K562 (cell line): Measurements from ENCODE around the gene TEX50. TPM values are rescaled to one million over a fixed set of nuclear protein-coding genes. Genes with fewer than 3 reads are reported as not detected.

Experiments used
- ATAC-seq: fragments of 200-7000 bp; cut with Tn5 transposase; 3 replicates; pipeline ENCODE4 v1.9.1; 2020; ENCODE audit warnings: moderate library complexity
- BruUV-seq: library from RNA; stranded (reverse); fragments of 400-500 nt; replicated peaks from 2 replicates; lab custom pipeline; 2021; lab: Mats Ljungman, UMichigan
- CTCF ChIA-PET: fragments of 300-600 bp; formaldehyde crosslinking; extraction: SDS; loops from one replicate; lab custom pipeline; 2021; ENCODE audit warnings: low intra/inter-chr PET ratio; lab: Yijun Ruan, JAX
- POLR2A ChIA-PET: fragments of 300-600, 350-650 bp; sonication (Branson Sonifier 250); formaldehyde crosslinking; extraction: SDS; loops from one replicate; lab custom pipeline; 2021; ENCODE audit warnings: antibody characterized with exemption, inconsistent platforms; lab: Yijun Ruan, JAX
- DNase-seq, 4 experiments: peaks; one replicate each; pipeline versions ENCODE4 v3.0.0 to v3.0.0-alpha.2; 2011 to 2018; ENCODE audit warnings: low spot score in 3 of 4, mixed read lengths in 3 of 4; ENCODE audit errors: extremely low read depth in 1 of 4
- FAIRE-seq: peaks from 2 replicates; lab custom pipeline; 2011; peaks lifted over from hg19 to GRCh38; lab: Jason Lieb, UNC
- H2AFZ ChIP-seq: 2 replicates; pipeline ENCODE4 v1.6.0; 2011; ENCODE audit warnings: low read depth, low read length, control low read depth, inconsistent platforms
- H3K27ac ChIP-seq: fragments of 200-600 bp; 3 replicates; pipeline ENCODE4 v1.8.0; 2011; ENCODE audit warnings: low read depth, mild to moderate bottlenecking, control low read depth, inconsistent platforms, low read length, moderate library complexity, mixed read lengths; ENCODE audit errors: extremely low read depth
- H3K27me3 ChIP-seq, 2 experiments: fragments of 300-600 bp in 1 of 2; 2 replicates in 1 of 2; 3 replicates in 1 of 2; pipeline versions ENCODE4 v1.6.0 to v1.8.0; 2011; ENCODE audit warnings: inconsistent platforms in 2 of 2, low read length in 2 of 2, mild to moderate bottlenecking in 1 of 2, mixed read lengths in 1 of 2, moderate library complexity in 1 of 2; ENCODE audit not compliant: control insufficient read depth in 2 of 2, insufficient read depth in 2 of 2
- H3K36me3 ChIP-seq: fragments of 300-600 bp; 3 replicates; pipeline ENCODE4 v1.8.0; 2011; ENCODE audit warnings: mild to moderate bottlenecking, low read length, inconsistent platforms; ENCODE audit not compliant: control insufficient read depth, insufficient read depth
- H3K4me1 ChIP-seq, 2 experiments: fragments of 200-600 bp in 1 of 2; replicated peaks in 1 of 2; 2 replicates in 1 of 2; 3 replicates in 1 of 2; pipeline versions ENCODE4 v1.5.1 to v1.8.0; 2011; ENCODE audit warnings: inconsistent platforms in 2 of 2, low read length in 2 of 2, mild to moderate bottlenecking in 1 of 2, mixed read lengths in 1 of 2, moderate library complexity in 1 of 2; ENCODE audit not compliant: control insufficient read depth in 2 of 2, insufficient read depth in 2 of 2
- H3K4me2 ChIP-seq: 2 replicates; pipeline ENCODE4 v1.6.1; 2011; ENCODE audit warnings: low read length, control low read depth, inconsistent platforms, mixed read lengths; ENCODE audit not compliant: insufficient read depth
- H3K4me3 ChIP-seq: fragments of 200-600 bp; sonication (generic), shearing (Covaris generic); 2 replicates; pipeline ENCODE4 v1.5.1; 2016; ENCODE audit warnings: control low read depth, inconsistent platforms
- H3K79me2 ChIP-seq: fragments of 200-600 bp; 3 replicates; pipeline ENCODE4 v1.8.0; 2011; ENCODE audit warnings: low read length, inconsistent platforms; ENCODE audit not compliant: control insufficient read depth, insufficient read depth
- H3K9ac ChIP-seq, 2 experiments: 2 replicates each; pipeline versions ENCODE4 v1.6.0 to v1.6.1; 2011; ENCODE audit warnings: low read depth in 2 of 2, low read length in 2 of 2, control low read depth in 1 of 2, inconsistent platforms in 1 of 2, mild to moderate bottlenecking in 1 of 2, mixed read lengths in 1 of 2; ENCODE audit not compliant: insufficient read depth in 1 of 2
- H3K9me1 ChIP-seq: one replicate; pipeline ENCODE4 v1.6.0; 2011; ENCODE audit warnings: inconsistent platforms, mild to moderate bottlenecking, low read length, moderate library complexity; ENCODE audit not compliant: control insufficient read depth, insufficient read depth
- H3K9me3 ChIP-seq: replicated peaks from 2 replicates; pipeline ENCODE4 v1.5.1; 2011; ENCODE audit warnings: low read depth, low read length, inconsistent platforms; ENCODE audit not compliant: control insufficient read depth, insufficient read depth
- H4K20me1 ChIP-seq: replicated peaks from 2 replicates; pipeline ENCODE4 v1.6.1; 2011; ENCODE audit warnings: low read length, inconsistent platforms, mixed read lengths; ENCODE audit not compliant: control insufficient read depth, insufficient read depth
- ATF3 ChIP-seq, 2 experiments: fragments of 450-650 bp in 1 of 2; sonication (generic) in 1 of 2; formaldehyde crosslinking in 1 of 2; IDR thresholded peaks in 1 of 2; conservative IDR thresholded peaks in 1 of 2; 2 replicates each; pipeline versions ENCODE4 v1.6.1 to v1.8.1; 2016 to 2023; ENCODE audit warnings: mild to moderate bottlenecking in 2 of 2, moderate library complexity in 2 of 2, inconsistent platforms in 1 of 2, missing genetic modification reagents in 1 of 2
- ATF4 ChIP-seq: fragments of 450-650 bp; formaldehyde crosslinking; IDR thresholded peaks from 2 replicates; pipeline ENCODE4 v1.4.0; 2022; ENCODE audit warnings: mild to moderate bottlenecking, moderate library complexity
- BRD9 ChIP-seq: fragments of 450-650 bp; IDR thresholded peaks from 2 replicates; pipeline ENCODE4 v1.6.1; 2018; ENCODE audit warnings: low read depth; ENCODE audit not compliant: partially characterized antibody
- CBFB ChIP-seq: sonication (generic); formaldehyde crosslinking; IDR thresholded peaks from 2 replicates; pipeline ENCODE4 v1.4.0; 2020; ENCODE audit warnings: mild to moderate bottlenecking, missing genetic modification reagents
- CEBPB ChIP-seq: fragments of 450-650 bp; IDR thresholded peaks from 2 replicates; pipeline ENCODE4 v1.6.1; 2016; ENCODE audit warnings: missing genetic modification characterization, missing compliant biosample characterization
- CEBPG ChIP-seq, 3 experiments: fragments of 200-800 bp in 1 of 3; sonication (Bioruptor generic) in 1 of 3; sonication (generic) in 1 of 3; formaldehyde crosslinking in 1 of 3; IDR thresholded peaks in 2 of 3; conservative IDR thresholded peaks in 1 of 3; 2 replicates each; pipeline versions ENCODE4 v1.6.1 to v1.8.0; 2016 to 2022; ENCODE audit warnings: missing compliant biosample characterization in 2 of 3, missing genetic modification characterization in 2 of 3, mild to moderate bottlenecking in 1 of 3, missing genetic modification reagents in 1 of 3
- HDAC3 ChIP-seq: fragments of 450-650 bp; IDR thresholded peaks from 2 replicates; pipeline ENCODE4 v1.6.1; 2018; ENCODE audit warnings: borderline replicate concordance, mild to moderate bottlenecking, moderate library complexity; ENCODE audit not compliant: partially characterized antibody
- MAX ChIP-seq: sonication (generic); formaldehyde crosslinking; IDR thresholded peaks from 2 replicates; pipeline ENCODE4 v1.9.0; 2022; ENCODE audit warnings: mild to moderate bottlenecking, missing genetic modification reagents
- SMAD3 ChIP-seq: fragments of 450-650 bp; formaldehyde crosslinking; conservative IDR thresholded peaks from 2 replicates; pipeline ENCODE4 v1.4.0; 2020; ENCODE audit warnings: mild to moderate bottlenecking
- SRF ChIP-seq, 2 experiments: fragments of 250-450, 450-650 bp in 1 of 2; sonication (Bioruptor Pico) in 1 of 2; sonication (generic) in 1 of 2; formaldehyde crosslinking; IDR thresholded peaks; 2 replicates each; pipeline versions ENCODE4 v1.5.0 to v1.5.1; 2020 to 2022; ENCODE audit warnings: mild to moderate bottlenecking in 1 of 2, missing genetic modification reagents in 1 of 2
- THAP12 ChIP-seq: fragments of 250-450 bp; sonication (Bioruptor Pico); IDR thresholded peaks from 2 replicates; pipeline ENCODE4 v1.9.0; 2021; ENCODE audit warnings: mild to moderate bottlenecking, inconsistent platforms
- ZNF316 ChIP-seq: fragments of 450-650 bp; IDR thresholded peaks from 2 replicates; pipeline ENCODE4 v1.6.1; 2016
- ZNF75A ChIP-seq: fragments of 450-650 bp; formaldehyde crosslinking; IDR thresholded peaks from 2 replicates; pipeline ENCODE4 v1.4.0; 2020; ENCODE audit warnings: mild to moderate bottlenecking
- WGBS: fragments of 100-300 bp; shearing (Covaris generic); methylation state at CpG from one replicate; pipeline ENCODE4 v1.1.6; 2016; ENCODE audit warnings: low coverage, mixed read lengths; ENCODE audit not compliant: insufficient coverage; ENCODE audit errors: missing lambda C conversion rate; 5-methylcytosine and 5-hydroxymethylcytosine counted together
- in situ Hi-C: fragments of 300-500 bp; cut with MboI; formaldehyde crosslinking; loops from 4 replicates; pipeline ENCODE4 v1.15.0; 2018; ENCODE audit warnings: inconsistent platforms, mixed read lengths
- intact Hi-C: fragments of 100-400 bp; cut with micrococcal nuclease; formaldehyde crosslinking; loops from 2 replicates; pipeline ENCODE4 v1.14.2; 2022
- polyA plus RNA-seq, 8 experiments: library from polyadenylated mRNA; depleted of rRNA in 4 of 8; stranded (reverse) in 5 of 8; unstranded in 3 of 8; fragments of >200 nt; fragmentation: Nextera tagmentation in 2 of 8; fragmentation: Illumina TruSeq in 1 of 8; extraction: Ambion mirVana in 2 of 8; extraction: Trizol in 1 of 8; gene quantifications; 2 replicates each; pipeline versions ENCODE4 v1.2.1 to v1.2.3, GENCODE V29; 2011 to 2014; ENCODE audit warnings: inconsistent platforms in 1 of 8, missing spikeins in 1 of 8
- total RNA-seq, 7 experiments: library from RNA; depleted of rRNA in 6 of 7; stranded (reverse); fragments of >200 nt in 6 of 7; fragmentation: Illumina TruSeq in 2 of 7; extraction: Trizol in 2 of 7; gene quantifications; 2 replicates each; pipeline versions ENCODE4 v1.2.1 to v1.2.3, GENCODE V29; 2011 to 2021; ENCODE audit warnings: low replicate concordance in 1 of 7
- TF ChIP-seq, protein P1 (sequence below): fragments of 450-650 bp; IDR thresholded peaks from 2 replicates; pipeline ENCODE4 v1.6.1; 2017; ENCODE audit warnings: mild to moderate bottlenecking, moderate library complexity

TEX50 gene
- total and polyA plus RNA-seq, 9 of the 15 experiments (the other 6 are each of a cell fraction or from before 2014, with no cell fraction given), result not detected

DNA sequence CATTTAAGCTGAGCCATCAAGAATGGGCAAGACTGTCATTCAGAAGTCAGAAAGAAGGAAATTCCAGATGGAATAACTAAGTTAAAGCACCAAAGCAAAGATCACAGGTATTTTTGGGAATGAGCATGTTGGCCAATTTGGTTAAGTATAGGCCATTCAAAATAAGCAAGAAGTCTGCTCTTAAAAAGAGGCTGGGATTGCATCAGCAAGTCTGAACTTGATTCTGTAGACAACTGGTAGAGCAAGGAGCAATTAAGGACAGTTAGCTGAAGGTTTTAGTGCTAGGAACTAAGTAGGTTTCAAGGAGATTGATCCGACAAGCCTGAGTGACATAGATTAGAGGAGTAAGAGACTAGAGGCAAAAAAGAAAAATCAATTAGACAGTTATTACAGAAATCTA is 26.1 kb downstream of the TEX50 start:
- POLR2A ChIA-PET, result no interaction called here
- Histone ChIP-seq H3K9me3 (no peaks in the 10 kb centered on the region; the same call in 1 of the 2 replicates), H3K27me3 (no peaks in the 10 kb centered on the region), H3K27ac (no peak overlapping the region), H2AFZ (no peak overlapping the region), H3K4me1 (no peaks in the 10 kb centered on the region), H4K20me1 (no peaks in the 10 kb centered on the region), H3K9me1 (no peaks in the 10 kb centered on the region), H3K36me3 (no peaks in the 10 kb centered on the region), H3K4me3 (no peak overlapping the region), H3K9ac (no peak overlapping the region), H3K4me2 (no peak overlapping the region), H3K79me2 (no peaks in the 10 kb centered on the region)
- no peak for DNase-seq
- BruUV-seq, result no TSS peak
- CTCF ChIA-PET, result no interaction called here
- WGBS, result 37% methylated on average over 1 of the region's 1 CpG
- in situ Hi-C loops (no loop called here), intact Hi-C loops (no loop called here)
- peak; percentile 49; the same call in 1 of the 3 replicates for ATAC-seq
- TF ChIP-seq, protein P1, sequence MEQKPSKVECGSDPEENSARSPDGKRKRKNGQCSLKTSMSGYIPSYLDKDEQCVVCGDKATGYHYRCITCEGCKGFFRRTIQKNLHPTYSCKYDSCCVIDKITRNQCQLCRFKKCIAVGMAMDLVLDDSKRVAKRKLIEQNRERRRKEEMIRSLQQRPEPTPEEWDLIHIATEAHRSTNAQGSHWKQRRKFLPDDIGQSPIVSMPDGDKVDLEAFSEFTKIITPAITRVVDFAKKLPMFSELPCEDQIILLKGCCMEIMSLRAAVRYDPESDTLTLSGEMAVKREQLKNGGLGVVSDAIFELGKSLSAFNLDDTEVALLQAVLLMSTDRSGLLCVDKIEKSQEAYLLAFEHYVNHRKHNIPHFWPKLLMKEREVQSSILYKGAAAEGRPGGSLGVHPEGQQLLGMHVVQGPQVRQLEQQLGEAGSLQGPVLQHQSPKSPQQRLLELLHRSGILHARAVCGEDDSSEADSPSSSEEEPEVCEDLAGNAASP, result 0 out of 2 replicates have a peak, but pooled peaks have one; percentile 12
- no peak for TF ChIP-seq MAX (CRISPR knock-in tag)
- TF ChIP-seq HDAC3, result no peak
- TF ChIP-seq SMAD3 (CRISPR knock-in tag), result no peak
- TF ChIP-seq ZNF75A (CRISPR knock-in tag), result 0 out of 2 replicates have a peak, but pooled peaks have one; percentile 72
- TF ChIP-seq ZNF316, result peak; percentile 41; the same call in 1 of the 2 replicates
- no peak for TF ChIP-seq SRF (CRISPR knock-in tag; IDR thresholded peaks at IDR 0.05)
- TF ChIP-seq CEBPB (tag), result peak; percentile 15; the same call in 1 of the 2 replicates
- TF ChIP-seq CEBPG (CRISPR knock-in tag; IDR thresholded peaks at IDR 0.05), result peak; percentile 41; the same call in 1 of the 2 replicates
- peak; percentile 77 to 87 for TF ChIP-seq CEBPG (tag; conservative IDR thresholded peaks at IDR 0.05 in 1 of 2, IDR thresholded peaks at IDR 0.05 in 1 of 2)
- no peak for TF ChIP-seq BRD9
- TF ChIP-seq ATF4 (CRISPR knock-in tag), result peak; percentile 69
- TF ChIP-seq ATF3 (IDR thresholded peaks at IDR 0.05), result peak; percentile 74
- TF ChIP-seq ATF3 (CRISPR knock-in tag; conservative IDR thresholded peaks at IDR 0.05), result no peak
- no peak for TF ChIP-seq CBFB (CRISPR knock-in tag)
- TF ChIP-seq THAP12 (CRISPR knock-in tag), result no peak
- FAIRE-seq, result no peak
